Measurements from ENCODE around the gene MALL.
"Not testable (repeated sequence)": the region's sequence is repeated elsewhere in the genome, so short reads cannot be mapped to it uniquely, and the experiment has no call there.

The MALL gene

DNA sequence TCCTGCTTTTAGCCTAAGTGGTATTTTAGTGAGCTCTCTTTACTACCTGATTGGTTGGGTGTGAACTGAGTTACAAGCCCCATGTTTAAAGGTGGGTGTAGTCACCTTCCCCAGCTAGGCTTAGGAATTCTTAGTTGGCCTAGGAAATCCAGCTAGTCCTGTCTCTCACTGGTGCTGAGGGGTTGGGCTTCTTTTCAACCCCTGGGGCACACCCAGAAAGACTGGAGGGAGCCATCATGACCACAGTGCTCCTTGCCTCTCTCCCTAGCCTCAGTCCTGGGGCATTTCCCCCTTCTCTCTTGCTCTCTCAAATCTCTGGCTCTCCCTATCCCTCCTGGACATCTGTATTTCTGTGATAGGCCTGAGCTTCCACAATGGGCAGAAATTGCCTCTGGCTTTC is 57.6 kb downstream of the MALL start:
- CTCF ChIA-PET; H3K4me1 ChIP-seq (ENCODE audit: control extremely low read depth in 1 of 4, control insufficient read depth in 4 of 4, insufficient read depth in 4 of 4, low read length in 3 of 4); H3K27me3 ChIP-seq (replicated peaks in 2 of 5; ENCODE audit: control insufficient read depth in 4 of 5, insufficient read depth in 5 of 5, low read length in 4 of 5); H3K9me3 ChIP-seq (ENCODE audit: control extremely low read depth in 1 of 5, control insufficient read depth in 4 of 5, insufficient read depth in 2 of 5, low read depth in 1 of 5, low read length in 4 of 5); H3K36me3 ChIP-seq (ENCODE audit: control insufficient read depth in 4 of 4, insufficient read depth in 4 of 4, low read length in 3 of 4); H3K4me3 ChIP-seq (ENCODE audit: control insufficient read depth in 1 of 7, extremely low read depth in 1 of 7, insufficient read depth in 4 of 7, low read depth in 2 of 7, low read length in 6 of 7); DNase-seq; H3K27ac ChIP-seq (ENCODE audit: insufficient read depth in 1 of 2, low read depth in 1 of 2, low read length in 2 of 2, poor library complexity in 1 of 2, severe bottlenecking in 2 of 2); POLR2A ChIA-PET: not testable (repeated sequence)

DNA sequence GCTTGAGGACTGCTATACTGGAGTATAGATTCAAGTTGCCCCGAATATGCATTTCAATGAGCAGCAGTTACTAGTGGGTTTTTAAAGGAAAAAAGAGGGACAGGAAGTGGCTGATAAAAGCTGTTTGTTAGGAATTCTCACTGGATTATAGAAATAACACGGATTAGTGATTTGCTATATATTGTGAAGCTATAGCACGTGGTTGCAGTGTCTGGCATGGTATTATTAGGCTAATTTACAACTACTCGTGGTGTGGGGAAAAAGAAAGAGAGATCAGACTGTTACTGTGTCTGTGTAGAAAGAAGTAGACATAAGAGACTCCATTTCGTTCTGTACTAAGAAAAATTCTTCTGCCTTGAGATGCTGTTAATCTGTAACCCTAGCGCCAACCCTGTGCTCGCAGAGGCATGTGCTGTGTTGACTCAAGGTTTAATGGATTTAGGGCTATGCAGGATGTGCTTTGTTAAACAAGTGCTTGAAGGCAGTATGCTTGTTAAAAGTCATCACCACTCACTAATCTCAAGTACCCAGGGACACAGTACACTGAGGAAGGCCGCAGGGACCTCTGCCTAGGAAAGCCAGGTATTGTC is 59.7 kb downstream of the MALL start:
- H3K36me3 ChIP-seq (ENCODE audit: control insufficient read depth in 4 of 4, insufficient read depth in 4 of 4, low read length in 3 of 4); H3K4me3 ChIP-seq (ENCODE audit: control insufficient read depth in 1 of 7, extremely low read depth in 1 of 7, insufficient read depth in 4 of 7, low read depth in 2 of 7, low read length in 6 of 7); H3K27ac ChIP-seq (ENCODE audit: insufficient read depth in 1 of 2, low read depth in 1 of 2, low read length in 2 of 2, poor library complexity in 1 of 2, severe bottlenecking in 2 of 2); CTCF ChIA-PET; POLR2A ChIA-PET; DNase-seq; H3K9me3 ChIP-seq (ENCODE audit: control extremely low read depth in 1 of 5, control insufficient read depth in 4 of 5, insufficient read depth in 2 of 5, low read depth in 1 of 5, low read length in 4 of 5); H3K27me3 ChIP-seq (replicated peaks in 2 of 5; ENCODE audit: control insufficient read depth in 4 of 5, insufficient read depth in 5 of 5, low read length in 4 of 5); H3K4me1 ChIP-seq (ENCODE audit: control extremely low read depth in 1 of 4, control insufficient read depth in 4 of 4, insufficient read depth in 4 of 4, low read length in 3 of 4): not testable (repeated sequence)
- WGBS (ENCODE audit: insufficient coverage) = no CpG with 5 or more reads among the region's 8 CpGs

DNA sequence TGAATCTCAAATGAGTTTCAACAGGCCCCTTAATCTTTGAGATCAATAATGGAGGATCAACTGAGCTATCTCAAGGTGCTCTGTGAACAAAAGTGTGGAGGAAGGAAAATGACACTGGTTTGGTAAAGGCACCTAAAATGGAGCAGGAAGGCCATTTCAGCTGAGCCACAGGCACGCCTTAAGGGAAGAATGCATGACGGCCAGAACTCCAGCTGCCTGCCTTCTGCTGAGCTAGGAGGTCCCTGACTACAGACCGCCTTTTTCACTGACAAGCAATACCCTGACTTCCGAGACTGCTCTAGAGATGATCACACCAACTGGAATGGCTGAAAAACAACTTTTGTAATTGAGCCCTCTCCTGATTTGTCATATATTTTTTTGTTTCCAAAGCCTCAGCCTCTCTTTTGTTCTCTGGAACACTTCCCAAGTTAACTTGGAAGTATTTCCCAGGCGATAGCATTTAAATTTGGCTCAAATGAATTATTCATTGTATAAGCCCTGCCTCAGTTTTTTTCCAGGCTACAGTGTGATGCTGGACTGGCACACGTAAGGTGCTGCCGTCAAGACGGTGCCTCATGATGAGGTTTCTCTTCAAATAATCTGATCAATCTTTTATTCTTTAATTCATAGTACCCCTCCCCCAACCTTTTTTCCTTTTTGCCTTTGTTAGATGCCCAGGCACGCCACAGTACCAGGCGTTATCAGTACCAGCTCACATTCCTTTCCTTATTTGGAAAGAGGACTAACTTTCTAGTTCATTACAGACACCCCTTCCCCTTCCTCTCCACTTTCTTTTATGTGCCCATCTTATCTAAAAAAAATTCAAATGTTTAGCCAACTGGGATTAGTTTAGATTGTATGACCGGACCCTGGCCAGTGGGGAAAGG is 60.9 kb downstream of the MALL start:
- H3K9me3 ChIP-seq (ENCODE audit: control extremely low read depth in 1 of 5, control insufficient read depth in 4 of 5, insufficient read depth in 2 of 5, low read depth in 1 of 5, low read length in 4 of 5); POLR2A ChIA-PET; H3K36me3 ChIP-seq (ENCODE audit: control insufficient read depth in 4 of 4, insufficient read depth in 4 of 4, low read length in 3 of 4); H3K27ac ChIP-seq (ENCODE audit: insufficient read depth in 1 of 2, low read depth in 1 of 2, low read length in 2 of 2, poor library complexity in 1 of 2, severe bottlenecking in 2 of 2); CTCF ChIA-PET; H3K4me3 ChIP-seq (ENCODE audit: control insufficient read depth in 1 of 7, extremely low read depth in 1 of 7, insufficient read depth in 4 of 7, low read depth in 2 of 7, low read length in 6 of 7); H3K4me1 ChIP-seq (ENCODE audit: control extremely low read depth in 1 of 4, control insufficient read depth in 4 of 4, insufficient read depth in 4 of 4, low read length in 3 of 4); H3K27me3 ChIP-seq (replicated peaks in 2 of 5; ENCODE audit: control insufficient read depth in 4 of 5, insufficient read depth in 5 of 5, low read length in 4 of 5): not testable (repeated sequence)
- no CpG with 5 or more reads among the region's 11 CpGs for whole genome bisulfite sequencing (ENCODE audit: insufficient coverage)
- peak in 1 of 3 donors; percentile 6 for DNase-seq

DNA sequence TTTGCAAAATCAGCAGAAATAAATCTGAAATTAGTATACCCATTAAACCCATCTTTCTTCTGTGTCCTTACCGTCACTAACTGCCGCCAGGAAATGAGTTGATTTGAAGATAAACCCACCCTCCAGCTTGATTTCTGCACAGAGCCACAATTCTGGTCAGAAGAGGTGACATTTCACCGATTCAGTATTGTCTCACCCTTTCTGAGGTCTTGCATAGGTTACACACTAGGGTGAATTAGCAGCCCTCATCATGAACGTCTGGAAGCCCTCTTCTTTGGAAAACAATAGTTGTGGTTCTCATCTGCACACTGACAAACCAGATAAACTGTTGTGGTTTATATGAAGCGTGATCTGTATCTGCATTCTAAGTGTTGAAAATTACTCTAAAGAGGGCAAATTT is 61.9 kb downstream of the MALL start:
- POLR2A ChIA-PET; H3K27me3 ChIP-seq (replicated peaks in 2 of 5; ENCODE audit: control insufficient read depth in 4 of 5, insufficient read depth in 5 of 5, low read length in 4 of 5); H3K9me3 ChIP-seq (ENCODE audit: control extremely low read depth in 1 of 5, control insufficient read depth in 4 of 5, insufficient read depth in 2 of 5, low read depth in 1 of 5, low read length in 4 of 5); H3K36me3 ChIP-seq (ENCODE audit: control insufficient read depth in 4 of 4, insufficient read depth in 4 of 4, low read length in 3 of 4); H3K4me1 ChIP-seq (ENCODE audit: control extremely low read depth in 1 of 4, control insufficient read depth in 4 of 4, insufficient read depth in 4 of 4, low read length in 3 of 4); H3K4me3 ChIP-seq (ENCODE audit: control insufficient read depth in 1 of 7, extremely low read depth in 1 of 7, insufficient read depth in 4 of 7, low read depth in 2 of 7, low read length in 6 of 7); DNase-seq; CTCF ChIA-PET; H3K27ac ChIP-seq (ENCODE audit: insufficient read depth in 1 of 2, low read depth in 1 of 2, low read length in 2 of 2, poor library complexity in 1 of 2, severe bottlenecking in 2 of 2): not testable (repeated sequence)
- WGBS (ENCODE audit: insufficient coverage) = no CpG with 5 or more reads among the region's 5 CpGs

DNA sequence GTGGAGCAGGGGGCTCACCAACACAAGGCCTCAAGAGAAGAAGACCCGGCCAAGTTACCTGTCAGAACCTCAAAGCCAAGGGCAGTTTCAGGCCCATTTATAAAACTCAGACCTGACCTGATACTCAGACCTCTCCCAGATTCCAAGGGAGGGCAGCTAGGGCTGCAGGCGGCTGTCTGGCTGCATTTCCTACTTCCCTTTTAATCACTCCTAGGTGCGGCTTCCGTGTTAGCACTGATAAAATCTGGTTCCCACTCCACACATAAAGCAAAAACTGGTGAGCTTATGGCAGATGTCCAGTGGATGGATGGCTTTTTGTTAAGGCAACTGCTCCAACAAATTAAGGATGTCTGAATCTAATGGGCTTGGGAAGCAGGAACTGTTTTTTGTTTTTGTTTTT is 63.5 kb downstream of the MALL start:
- H3K27ac ChIP-seq (ENCODE audit: insufficient read depth in 1 of 2, low read depth in 1 of 2, low read length in 2 of 2, poor library complexity in 1 of 2, severe bottlenecking in 2 of 2); H3K4me3 ChIP-seq (ENCODE audit: control insufficient read depth in 1 of 7, extremely low read depth in 1 of 7, insufficient read depth in 4 of 7, low read depth in 2 of 7, low read length in 6 of 7); H3K4me1 ChIP-seq (ENCODE audit: control extremely low read depth in 1 of 4, control insufficient read depth in 4 of 4, insufficient read depth in 4 of 4, low read length in 3 of 4); POLR2A ChIA-PET; DNase-seq; H3K27me3 ChIP-seq (replicated peaks in 2 of 5; ENCODE audit: control insufficient read depth in 4 of 5, insufficient read depth in 5 of 5, low read length in 4 of 5); H3K36me3 ChIP-seq (ENCODE audit: control insufficient read depth in 4 of 4, insufficient read depth in 4 of 4, low read length in 3 of 4); CTCF ChIA-PET; H3K9me3 ChIP-seq (ENCODE audit: control extremely low read depth in 1 of 5, control insufficient read depth in 4 of 5, insufficient read depth in 2 of 5, low read depth in 1 of 5, low read length in 4 of 5): not testable (repeated sequence)
- WGBS (ENCODE audit: insufficient coverage) = no CpG with 5 or more reads among the region's 4 CpGs

DNA sequence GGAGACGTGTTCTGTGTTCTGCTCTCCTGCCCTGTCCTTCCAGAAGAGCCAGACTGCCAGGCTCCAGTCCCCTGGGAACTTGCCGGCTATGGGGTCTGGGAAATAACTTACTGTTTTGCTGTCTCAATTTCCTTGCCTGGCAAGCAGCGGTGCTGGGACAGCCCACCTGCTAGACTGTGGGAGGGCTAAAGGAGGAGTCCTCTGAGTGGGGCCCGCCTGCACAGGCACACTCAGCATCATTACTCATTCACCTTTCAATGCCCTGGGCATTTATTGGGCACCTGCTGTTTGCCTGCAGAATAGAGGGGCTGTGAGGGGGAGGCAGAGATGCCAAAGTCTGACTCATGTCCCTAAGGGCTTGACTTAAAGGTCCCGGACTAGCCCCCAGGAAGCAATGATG is 65.4 kb downstream of the MALL start:
- WGBS (ENCODE audit: insufficient coverage) = no CpG with 5 or more reads among the region's 5 CpGs
- H3K27ac ChIP-seq (ENCODE audit: insufficient read depth in 1 of 2, low read depth in 1 of 2, low read length in 2 of 2, poor library complexity in 1 of 2, severe bottlenecking in 2 of 2); H3K36me3 ChIP-seq (ENCODE audit: control insufficient read depth in 4 of 4, insufficient read depth in 4 of 4, low read length in 3 of 4); DNase-seq; H3K9me3 ChIP-seq (ENCODE audit: control extremely low read depth in 1 of 5, control insufficient read depth in 4 of 5, insufficient read depth in 2 of 5, low read depth in 1 of 5, low read length in 4 of 5); POLR2A ChIA-PET; H3K27me3 ChIP-seq (replicated peaks in 2 of 5; ENCODE audit: control insufficient read depth in 4 of 5, insufficient read depth in 5 of 5, low read length in 4 of 5); H3K4me3 ChIP-seq (ENCODE audit: control insufficient read depth in 1 of 7, extremely low read depth in 1 of 7, insufficient read depth in 4 of 7, low read depth in 2 of 7, low read length in 6 of 7); CTCF ChIA-PET; H3K4me1 ChIP-seq (ENCODE audit: control extremely low read depth in 1 of 4, control insufficient read depth in 4 of 4, insufficient read depth in 4 of 4, low read length in 3 of 4): not testable (repeated sequence)

DNA sequence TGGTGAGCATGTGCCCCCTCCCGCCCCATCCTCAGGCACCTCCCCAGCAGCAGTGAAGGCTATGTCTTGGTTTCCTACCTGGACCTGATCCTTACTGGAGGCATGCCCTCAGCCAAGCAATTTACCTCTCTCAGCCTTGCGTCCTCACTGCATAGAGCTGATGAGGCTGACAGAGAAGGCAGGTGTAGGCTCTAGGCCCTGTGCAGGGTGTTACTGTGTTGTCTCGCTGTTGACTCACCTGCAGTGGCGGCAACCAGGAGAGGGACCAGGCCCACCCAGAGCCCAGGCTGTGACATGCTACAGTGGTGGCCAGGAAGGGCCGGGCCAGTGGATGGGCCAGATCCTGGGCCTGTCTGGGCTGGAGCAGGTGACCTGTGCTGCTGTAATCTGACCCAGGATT is 65.9 kb downstream of the MALL start:
- H3K4me1 ChIP-seq (ENCODE audit: control extremely low read depth in 1 of 4, control insufficient read depth in 4 of 4, insufficient read depth in 4 of 4, low read length in 3 of 4); DNase-seq; POLR2A ChIA-PET; H3K9me3 ChIP-seq (ENCODE audit: control extremely low read depth in 1 of 5, control insufficient read depth in 4 of 5, insufficient read depth in 2 of 5, low read depth in 1 of 5, low read length in 4 of 5); H3K4me3 ChIP-seq (ENCODE audit: control insufficient read depth in 1 of 7, extremely low read depth in 1 of 7, insufficient read depth in 4 of 7, low read depth in 2 of 7, low read length in 6 of 7); H3K27ac ChIP-seq (ENCODE audit: insufficient read depth in 1 of 2, low read depth in 1 of 2, low read length in 2 of 2, poor library complexity in 1 of 2, severe bottlenecking in 2 of 2); CTCF ChIA-PET; H3K36me3 ChIP-seq (ENCODE audit: control insufficient read depth in 4 of 4, insufficient read depth in 4 of 4, low read length in 3 of 4); H3K27me3 ChIP-seq (replicated peaks in 2 of 5; ENCODE audit: control insufficient read depth in 4 of 5, insufficient read depth in 5 of 5, low read length in 4 of 5): not testable (repeated sequence)
- WGBS (ENCODE audit: insufficient coverage) = no CpG with 5 or more reads among the region's 5 CpGs
